ENCODE measurements around the gene HBQ1.
A peak's percentile ranks its signal among the peaks of the same experiment; 100 is the strongest.
"Not testable (repeated sequence)": the region's sequence is repeated elsewhere in the genome, so short reads cannot be mapped to it uniquely, and the experiment has no call there.

Gene HBQ1

DNA sequence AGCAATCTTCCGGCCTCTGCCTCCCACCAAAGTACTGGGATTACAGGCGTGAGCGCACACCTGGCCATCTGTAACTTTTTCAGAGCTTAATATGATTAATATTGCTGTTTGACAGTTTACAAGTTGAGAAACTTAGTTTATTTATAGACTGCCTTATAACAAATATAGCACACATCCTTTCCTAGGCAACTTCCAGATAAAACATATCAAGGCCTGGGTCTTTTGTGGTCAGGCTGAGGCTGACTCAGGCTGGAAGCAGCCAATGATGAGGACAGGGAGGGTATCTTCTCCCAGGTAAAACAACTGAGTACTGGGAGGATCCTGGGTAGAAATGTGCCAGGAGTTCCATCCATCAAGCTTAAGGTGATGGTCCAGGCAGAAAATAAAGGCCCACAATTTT lies 32.7 kb downstream of the HBQ1 start:
- peaks cover 100% of the 10 kb centered on the region for H4K20me1 ChIP-seq
- no peaks in the 10 kb centered on the region for H3K9me3 ChIP-seq
- no peak for TF ChIP-seq Cebpa-rat (IDR thresholded peaks at IDR 0.05)
- H3K4me3 ChIP-seq: no peak overlapping the region
- H3K4me2 ChIP-seq: no peak overlapping the region
- H3K27me3 ChIP-seq: no peaks in the 10 kb centered on the region
- peaks cover 100% of the 10 kb centered on the region for H3K36me3 ChIP-seq
- H3K27ac ChIP-seq: no peak overlapping the region
- no peaks in the 10 kb centered on the region for H3K4me1 ChIP-seq
- 0 out of 2 replicates have a peak overlapping the region, but pooled peaks have one; percentile 4 for H3K9ac ChIP-seq

DNA sequence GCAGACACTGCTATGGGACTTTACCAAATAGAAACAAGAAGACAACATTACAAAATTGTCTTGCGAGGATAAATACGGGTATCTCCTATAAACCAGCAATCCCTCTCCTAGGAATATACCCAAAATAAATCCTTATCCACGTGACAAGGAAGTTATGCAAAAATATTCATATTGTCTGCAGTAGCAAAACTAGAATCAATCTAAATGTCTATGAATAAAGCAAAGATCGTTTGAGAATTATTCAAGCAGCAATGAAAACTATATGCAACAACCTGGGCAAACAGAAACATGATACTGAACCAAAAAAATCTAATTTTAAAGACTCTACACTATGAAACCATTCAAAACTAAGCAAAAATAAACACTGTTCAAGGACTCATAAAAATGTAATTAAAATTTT lies 39.8 kb downstream of the HBQ1 start:
- no peak for TF ChIP-seq Cebpa-rat (IDR thresholded peaks at IDR 0.05)
- Histone ChIP-seq H3K36me3 (peaks cover 100% of the 10 kb centered on the region), H3K4me1 (no peaks in the 10 kb centered on the region)

DNA sequence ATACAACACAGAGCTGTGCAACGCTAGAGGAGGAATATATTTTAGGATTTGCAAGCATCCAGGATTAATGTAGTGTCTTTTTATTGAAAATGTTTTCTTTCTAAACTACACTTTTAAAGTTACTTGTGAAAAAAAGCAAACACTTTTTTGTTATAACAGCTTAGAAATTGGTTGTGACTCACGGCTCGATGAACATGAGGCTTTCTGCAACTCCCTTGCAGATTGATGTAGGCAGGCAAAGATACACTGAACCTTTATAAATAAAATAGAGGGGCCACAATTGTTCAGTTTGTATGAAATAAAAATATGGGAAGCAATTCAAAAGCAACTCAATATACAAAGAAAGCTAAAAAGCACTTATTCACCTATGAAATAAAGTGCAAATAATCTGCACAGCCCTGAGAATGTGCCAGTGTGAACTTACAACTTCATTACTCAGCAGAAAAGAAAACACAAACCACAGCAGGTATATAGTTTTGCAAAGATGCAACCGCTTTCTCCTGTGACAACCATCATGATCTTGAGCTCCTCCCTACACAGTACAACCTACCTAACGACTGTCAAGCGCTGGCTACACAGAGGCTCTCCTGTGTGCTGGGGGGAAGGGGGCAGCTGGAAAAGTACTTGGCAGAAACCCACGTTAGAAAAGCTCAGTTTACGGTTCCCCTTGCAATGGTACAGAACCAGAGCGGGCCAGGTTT lies 48.0 kb downstream of the HBQ1 start:
- H3K36me3 ChIP-seq: peaks cover 47% of the 10 kb centered on the region

More for the DNA sequence above, 39.8 kb downstream of the HBQ1 start:
- Histone ChIP-seq H3K27ac (no peak overlapping the region), H3K4me2 (no peak overlapping the region), H3K27me3 (no peaks in the 10 kb centered on the region), H4K20me1 (peaks cover 100% of the 10 kb centered on the region), H3K9ac (no peak overlapping the region), H3K4me3 (no peak overlapping the region), H3K9me3 (no peaks in the 10 kb centered on the region)

DNA sequence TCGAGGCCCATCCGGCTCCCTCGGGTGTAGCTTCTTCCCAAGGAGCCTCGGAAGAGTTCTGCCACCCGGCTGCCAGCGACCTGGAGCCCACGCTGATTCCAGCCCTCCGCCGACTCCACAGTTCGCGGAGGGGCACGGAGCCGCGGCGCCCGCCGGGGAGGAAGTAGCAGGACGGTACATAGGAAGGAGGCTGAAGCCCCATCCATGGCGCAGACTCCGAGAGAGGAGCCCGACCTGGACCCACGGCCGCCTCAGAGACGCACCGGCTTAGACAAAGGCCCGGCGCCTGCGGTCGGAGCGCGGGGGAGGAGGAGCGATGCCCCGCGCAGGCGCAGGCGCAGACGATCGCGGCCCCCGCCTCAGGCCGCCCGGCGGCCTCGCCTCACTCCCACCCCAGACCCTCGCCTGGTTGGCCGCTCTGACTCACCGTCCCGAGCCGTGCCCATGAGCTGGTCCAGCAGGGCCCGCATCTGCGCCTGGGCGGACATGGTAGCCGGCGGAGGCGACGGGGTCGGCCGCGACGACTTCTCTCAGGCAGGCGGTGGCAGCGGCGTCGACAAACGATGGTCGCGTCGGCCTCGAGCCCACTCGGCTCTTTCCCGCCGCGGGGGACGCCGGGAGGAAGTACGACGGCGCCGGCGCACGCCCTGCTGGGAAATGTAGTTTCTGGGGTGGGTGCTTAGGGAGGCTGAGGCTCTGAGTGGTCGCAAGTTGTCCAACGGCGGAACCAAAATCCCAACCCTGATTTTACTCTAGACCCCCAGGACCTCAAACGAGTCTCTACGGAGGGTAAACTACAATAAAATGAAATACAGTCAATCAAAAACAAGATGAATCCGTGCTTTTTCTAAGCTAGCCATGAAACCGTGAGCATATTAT lies 48.8 kb downstream of the HBQ1 start, which contains the start of gene LUC7L:
Gene LUC7L (minus strand): TSS at position 598 of the 879 bp plus-strand sequence. CDS start 110 bp downstream, at position 488.
- H3K27ac ChIP-seq: peak within 1 kb of the TSS; percentile 95
- no peak for TF ChIP-seq Cebpa-rat (IDR thresholded peaks at IDR 0.05)
- H3K4me2 ChIP-seq: peak within 1 kb of the TSS; percentile 91
- peaks cover 29% of the 10 kb centered on the region for H3K4me1 ChIP-seq
- peak within 1 kb of the TSS; percentile 82 for H3K4me3 ChIP-seq
- H3K9ac ChIP-seq: peak within 1 kb of the TSS; percentile 94
- H3K9me3 ChIP-seq: no peaks in the 10 kb centered on the region
- H3K27me3 ChIP-seq: no peaks in the 10 kb centered on the region
- peaks cover 39% of the 10 kb centered on the region for H3K36me3 ChIP-seq
- H4K20me1 ChIP-seq: peaks cover 49% of the 10 kb centered on the region

More for the DNA sequence above, 48.0 kb downstream of the HBQ1 start:
- peak overlapping the region; percentile 94 for H3K9ac ChIP-seq
- no peaks in the 10 kb centered on the region for H3K9me3 ChIP-seq
- H4K20me1 ChIP-seq: peaks cover 57% of the 10 kb centered on the region
- TF ChIP-seq Cebpa-rat (IDR thresholded peaks at IDR 0.05): no peak
- peak overlapping the region; percentile 82 for H3K4me3 ChIP-seq
- H3K27me3 ChIP-seq: no peaks in the 10 kb centered on the region
- peak overlapping the region; percentile 95 for H3K27ac ChIP-seq
- peak overlapping the region; percentile 91 for H3K4me2 ChIP-seq
- peaks cover 21% of the 10 kb centered on the region for H3K4me1 ChIP-seq

DNA sequence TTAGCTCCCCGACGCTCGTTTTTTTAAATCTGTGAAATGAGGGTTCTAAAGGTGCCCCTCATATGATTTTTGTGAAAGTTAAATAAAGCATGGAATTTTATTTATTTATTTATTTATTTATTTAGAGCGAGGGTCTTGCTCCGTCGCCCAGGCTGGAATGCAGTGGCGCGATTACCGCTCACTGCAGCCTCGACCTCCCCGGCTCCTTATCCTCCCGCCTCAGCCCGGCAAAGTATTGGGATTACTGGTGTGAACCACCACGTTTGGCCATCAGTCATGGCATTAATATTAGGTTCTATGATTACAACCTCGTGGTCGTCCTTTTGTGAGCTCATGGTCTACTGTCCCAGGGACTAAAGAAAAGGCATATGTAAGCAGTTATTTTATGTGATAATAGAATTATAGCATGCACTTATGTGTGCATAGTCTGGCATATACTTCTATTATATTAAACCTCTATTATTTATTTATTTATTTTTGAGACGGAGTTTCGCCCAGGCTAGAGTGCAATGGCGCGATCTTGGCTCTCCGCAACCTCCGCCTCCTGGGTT lies 49.5 kb downstream of the HBQ1 start:
- Histone ChIP-seq H4K20me1 (peaks cover 42% of the 10 kb centered on the region), H3K4me3 (peak overlapping the region; percentile 82; the same call in 1 of the 2 replicates)

DNA sequence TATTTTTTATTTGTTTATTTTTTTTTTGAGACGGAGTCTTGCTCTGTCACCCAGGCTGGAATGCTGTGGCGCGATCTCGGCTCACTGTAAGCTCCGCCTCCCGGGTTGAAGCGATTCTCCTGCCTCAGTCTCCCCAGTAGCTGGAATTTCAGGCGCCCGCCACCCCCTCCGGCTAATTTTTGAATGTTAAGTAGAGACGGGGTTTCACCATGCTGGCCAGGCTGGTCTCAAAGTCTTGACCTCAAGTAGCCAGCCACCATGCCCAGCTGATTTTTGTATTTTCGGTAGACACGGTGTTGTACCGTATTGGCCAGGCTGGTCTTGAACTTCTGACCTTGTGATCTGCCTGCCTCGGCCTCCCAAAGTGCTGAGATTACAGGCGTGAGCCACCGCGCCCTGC lies 50.1 kb downstream of the HBQ1 start:
- Histone ChIP-seq H3K4me1 (peaks cover 31% of the 10 kb centered on the region), H3K36me3 (peaks cover 27% of the 10 kb centered on the region), H4K20me1 (peaks cover 40% of the 10 kb centered on the region)
- not testable (repeated sequence) for H3K9me3 ChIP-seq, H3K27ac ChIP-seq, H3K4me3 ChIP-seq, H3K4me2 ChIP-seq, H3K9ac ChIP-seq, H3K27me3 ChIP-seq

More for the DNA sequence above, 49.5 kb downstream of the HBQ1 start:
- peak overlapping the region; percentile 94; the same call in 1 of the 2 replicates for H3K9ac ChIP-seq
- no peak overlapping the region for H3K27ac ChIP-seq
- H3K27me3 ChIP-seq: no peaks in the 10 kb centered on the region
- no peak for TF ChIP-seq Cebpa-rat (IDR thresholded peaks at IDR 0.05)
- peaks cover 30% of the 10 kb centered on the region for H3K4me1 ChIP-seq
- peaks cover 32% of the 10 kb centered on the region for H3K36me3 ChIP-seq
- peak overlapping the region; percentile 91 for H3K4me2 ChIP-seq
- H3K9me3 ChIP-seq: no peaks in the 10 kb centered on the region
